HG03025 (cell line): ENCODE results near the gene HGF.
A peak's percentile ranks its signal among the peaks of the same experiment; 100 is the strongest.
"Not testable (repeated sequence)": the region's sequence is repeated elsewhere in the genome, so short reads cannot be mapped to it uniquely, and the experiment has no call there.

Source experiments
- ATAC-seq: cut with Tn5 transposase; IDR thresholded peaks from one replicate; pipeline ENCODE4 v1.9.1; 2021; ENCODE audit warnings: mild to moderate bottlenecking, moderate library complexity; ENCODE audit not compliant: unreplicated experiment, low FRiP score

Gene HGF

DNA sequence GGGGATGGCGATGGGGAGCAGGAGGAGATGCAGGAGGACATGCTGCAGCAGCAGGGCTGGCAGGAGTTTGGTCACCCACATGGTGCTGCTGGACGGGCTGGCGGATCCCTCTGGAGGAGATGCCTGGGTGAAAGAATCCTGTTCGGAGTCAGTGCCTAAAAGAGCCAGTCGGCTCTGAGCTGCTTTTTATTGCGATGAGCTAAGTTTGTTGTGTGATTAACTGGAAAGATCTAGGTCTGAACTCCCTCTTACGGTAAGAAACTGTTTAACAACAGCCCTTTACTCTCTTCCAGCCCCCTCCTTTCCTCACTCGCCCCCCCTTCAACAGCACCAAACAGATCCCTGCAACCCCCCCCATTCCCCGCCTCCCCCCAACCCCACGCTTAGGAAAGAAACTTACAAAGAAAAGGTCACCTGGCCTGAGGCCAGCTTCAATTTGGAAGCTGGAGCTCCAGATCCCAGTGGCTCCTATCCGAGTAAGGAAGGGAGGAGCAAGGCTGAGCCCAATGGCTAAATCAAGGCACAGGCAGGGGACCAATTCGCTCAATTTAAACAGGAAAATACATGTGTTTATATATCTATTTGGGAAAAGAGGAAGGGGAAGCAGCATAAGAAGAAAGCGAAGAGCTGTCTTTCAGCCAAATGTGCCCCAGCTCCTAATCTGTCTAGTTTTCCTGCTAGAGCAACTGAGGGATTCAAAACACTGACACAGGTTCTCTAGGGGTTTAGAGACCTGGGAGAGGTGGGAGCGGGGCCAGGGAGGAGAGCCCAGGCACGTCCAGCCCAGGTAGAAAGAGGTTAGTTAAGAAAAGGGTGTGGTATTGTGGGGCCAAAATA, at the start of gene HGF:
TSS of gene HGF (minus strand) at position 157 of the 837 bp plus-strand sequence. CDS start at position 81, 76 bp downstream.
- ATAC-seq: no peak

GRCh38 chr7:81816312-81816711, 46.5 kb upstream of the HGF start:
- no peak for ATAC-seq

DNA sequence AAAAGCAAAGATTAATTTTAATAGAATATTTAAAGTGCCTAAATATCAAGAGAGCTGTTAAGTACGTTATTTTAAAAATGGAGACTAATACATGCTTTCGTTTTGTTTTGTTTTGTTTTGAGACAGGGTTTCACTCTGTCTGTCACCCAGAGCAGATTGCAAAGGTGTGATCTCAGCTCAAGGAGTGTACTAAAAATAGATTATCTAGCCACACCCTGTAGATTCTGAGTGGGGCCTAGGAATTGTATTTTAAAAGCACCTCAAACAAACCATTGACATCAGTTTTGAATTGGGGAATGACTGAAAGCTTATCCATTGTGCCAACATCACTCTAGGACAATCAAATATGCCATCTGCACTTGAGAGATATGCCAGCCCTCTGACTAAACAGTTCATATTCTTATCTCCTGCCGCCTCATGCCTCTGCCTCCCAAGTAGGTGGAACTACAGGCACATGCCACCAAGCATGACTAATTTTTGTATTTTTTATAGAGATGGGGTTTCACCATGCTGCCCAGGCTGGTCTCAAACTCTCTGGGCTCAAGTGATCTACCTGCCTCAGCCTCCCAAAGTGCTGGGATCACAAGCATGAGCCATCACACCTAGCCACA, 43.1 kb upstream of the HGF start:
- ATAC-seq: peak; percentile 95

DNA sequence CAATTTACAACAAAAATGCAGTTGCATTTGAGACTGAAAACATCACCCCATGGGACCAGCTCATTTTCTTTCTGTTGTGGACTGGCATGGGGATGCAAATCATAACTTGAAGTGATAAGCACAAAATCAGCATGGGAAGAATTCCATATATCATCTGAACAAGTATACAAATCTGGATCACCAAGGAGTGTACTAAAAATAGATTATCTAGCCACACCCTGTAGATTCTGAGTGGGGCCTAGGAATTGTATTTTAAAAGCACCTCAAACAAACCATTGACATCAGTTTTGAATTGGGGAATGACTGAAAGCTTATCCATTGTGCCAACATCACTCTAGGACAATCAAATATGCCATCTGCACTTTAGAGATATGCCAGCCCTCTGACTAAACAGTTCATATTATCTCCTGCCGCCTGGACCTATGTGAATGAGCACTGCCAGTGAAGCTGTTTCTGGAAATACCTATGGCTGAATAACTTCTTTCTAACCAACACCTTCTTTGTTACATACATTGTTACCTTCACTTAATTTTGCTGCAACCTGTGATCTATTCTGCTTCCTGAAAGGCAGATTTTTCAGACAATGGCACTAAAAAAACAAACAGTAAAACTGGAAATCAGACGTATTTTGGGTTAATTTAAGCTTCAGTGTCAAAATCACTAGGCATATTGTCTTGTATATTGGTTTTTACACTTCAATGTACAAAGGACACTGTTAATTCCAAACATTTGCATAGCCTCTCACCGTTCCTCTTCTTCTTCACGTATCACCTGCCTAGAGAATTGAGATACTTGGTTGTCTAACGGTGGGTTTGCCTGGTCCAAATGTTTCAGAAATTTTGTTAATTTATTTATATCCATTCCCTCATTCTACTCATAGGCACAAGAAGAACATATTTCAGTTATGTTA, 42.4 kb upstream of the HGF start:
- ATAC-seq: peak; percentile 52

DNA sequence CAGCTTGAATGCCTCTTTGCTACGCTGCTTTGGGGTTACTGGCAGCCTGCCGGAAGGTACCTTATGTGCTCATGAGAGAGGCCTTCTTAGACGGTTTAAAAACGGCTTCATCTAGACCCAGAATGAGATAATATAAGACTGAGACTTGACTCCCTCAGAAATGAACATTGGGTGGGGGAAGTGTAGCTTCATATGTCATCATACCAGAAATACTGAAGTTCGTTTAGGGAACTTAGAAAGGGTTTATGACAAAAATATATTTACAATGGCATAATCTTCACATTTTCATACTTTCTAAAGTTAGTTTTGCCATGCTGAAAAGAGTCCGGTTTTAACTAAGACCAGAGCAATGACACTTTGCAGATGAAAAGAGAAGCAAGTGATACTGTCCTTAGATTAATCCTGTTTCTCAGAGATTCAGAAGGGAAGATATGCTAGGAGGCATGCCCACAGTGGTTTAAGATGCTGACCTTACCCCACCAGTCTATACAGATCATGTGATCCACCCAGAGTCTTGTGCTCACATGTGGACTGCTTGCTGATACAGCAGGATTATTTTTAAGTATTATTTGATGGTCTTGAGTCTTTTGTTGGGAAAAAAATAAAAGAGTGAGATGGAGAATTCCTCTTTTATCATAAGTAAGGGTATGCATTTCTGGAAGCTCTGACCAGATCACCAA, 40.8 kb upstream of the HGF start:
- ATAC-seq: no peak

DNA sequence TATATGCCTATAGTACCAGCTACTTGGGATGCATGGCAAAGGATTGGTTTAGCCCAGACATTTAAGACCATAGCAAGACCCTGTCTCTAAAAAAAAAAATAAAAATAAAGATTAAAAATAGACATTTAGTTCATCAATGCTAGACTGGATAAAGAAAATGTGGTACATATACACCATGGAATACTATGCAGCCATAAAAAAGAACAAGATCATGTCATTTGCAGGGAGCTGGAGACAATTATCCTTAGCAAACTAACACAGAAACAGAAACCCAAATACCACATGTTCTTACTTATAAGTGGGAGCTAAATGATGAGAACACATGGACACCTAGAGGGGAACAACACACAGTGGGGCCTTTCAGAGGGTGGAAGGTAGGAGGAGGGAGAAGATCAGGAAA, 38.5 kb upstream of the HGF start:
- ATAC-seq: not testable (repeated sequence)

- no peak for ATAC-seq
Observed at GRCh38 chr7:81803267-81803666, 33.4 kb upstream of the HGF start.

- ATAC-seq: no peak
Observed at GRCh38 chr7:81802251-81802650, 32.4 kb upstream of the HGF start.

DNA sequence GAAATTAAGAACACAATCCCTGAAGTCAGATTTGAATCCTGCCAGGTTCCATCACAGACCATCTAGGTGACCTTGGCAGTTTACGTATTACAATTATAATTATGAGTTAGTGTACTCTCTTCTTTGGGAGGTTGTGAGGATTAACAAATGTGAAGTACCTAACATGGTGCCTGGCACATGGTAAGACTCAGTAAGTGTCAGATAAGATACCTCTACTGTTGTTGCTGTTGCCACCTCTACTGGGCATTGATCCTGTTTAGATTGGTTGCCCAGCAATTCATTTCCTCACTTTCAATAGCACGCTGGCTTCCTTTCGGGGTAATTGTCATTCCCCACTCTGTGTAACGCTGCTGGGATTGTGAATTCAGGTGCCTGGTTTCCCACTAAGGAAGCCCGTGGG, 31.7 kb upstream of the HGF start:
- ATAC-seq: no peak

DNA sequence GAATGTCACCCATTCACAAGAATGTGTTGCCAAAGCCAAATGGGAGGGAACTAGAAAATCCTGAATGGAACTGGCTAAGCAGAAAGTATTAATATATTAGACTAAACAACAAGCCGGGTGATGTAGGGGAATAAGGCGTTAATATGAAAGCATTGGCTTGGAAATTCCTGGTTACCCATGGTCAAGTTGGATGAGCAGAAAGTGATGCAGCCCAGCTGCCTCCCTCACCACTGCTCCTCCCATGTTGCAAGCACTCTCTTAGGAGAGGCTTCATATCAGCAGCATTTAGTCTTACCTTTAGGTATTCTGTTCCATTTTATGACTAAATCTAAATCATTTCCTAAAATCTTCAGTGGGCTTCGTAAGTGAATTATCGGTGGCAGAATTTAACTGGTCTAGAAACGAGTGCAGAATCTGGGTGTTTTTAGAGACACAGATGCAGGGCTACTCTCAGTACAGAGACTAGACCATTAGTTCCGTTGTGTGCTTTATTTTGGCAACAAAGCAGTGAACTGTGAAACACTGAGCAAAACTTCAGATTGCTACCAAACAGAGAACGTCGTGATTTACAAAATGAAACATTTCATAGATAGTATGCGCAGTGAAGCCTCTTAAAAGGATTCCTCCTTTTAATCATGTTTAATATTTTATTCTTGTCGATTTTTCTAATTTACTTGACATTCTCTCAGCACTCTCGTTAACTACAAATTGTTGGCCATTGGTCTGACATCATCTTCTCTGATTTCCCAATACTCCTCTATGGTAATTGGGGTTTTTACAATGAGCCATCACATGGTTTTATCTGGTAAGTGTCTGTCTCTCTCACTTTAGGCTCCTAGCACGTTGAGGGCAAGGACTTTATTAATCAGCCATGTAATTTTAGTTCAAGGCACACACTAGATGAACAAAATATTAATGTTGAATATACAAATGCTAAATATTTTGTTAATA, 22.0 kb upstream of the HGF start:
- peak; percentile 60 for ATAC-seq

DNA sequence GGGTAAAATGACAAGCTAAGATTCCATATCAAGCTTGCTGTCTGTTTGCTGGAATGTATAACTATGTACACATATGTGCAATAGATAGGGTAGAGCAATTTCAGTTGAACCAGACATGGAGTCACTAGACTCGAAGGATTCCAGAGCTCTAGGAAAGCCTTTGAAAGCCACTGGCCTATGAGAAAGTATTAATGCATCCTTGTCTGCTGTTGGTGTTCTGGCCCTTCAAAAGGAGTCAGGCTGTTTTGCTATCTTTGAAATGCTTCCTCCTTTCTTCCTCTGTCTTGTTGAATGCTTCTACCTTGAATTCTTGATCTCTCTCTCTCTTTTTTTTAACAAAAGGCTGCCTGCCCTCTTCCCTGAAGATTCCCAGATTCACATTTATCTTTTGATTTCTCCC, 20.8 kb upstream of the HGF start:
- no peak for ATAC-seq

GRCh38 chr7:81790120-81790500, 20.3 kb upstream of the HGF start:
- ATAC-seq: no peak

GRCh38 chr7:81789406-81790119, 19.7 kb upstream of the HGF start:
- no peak for ATAC-seq

DNA sequence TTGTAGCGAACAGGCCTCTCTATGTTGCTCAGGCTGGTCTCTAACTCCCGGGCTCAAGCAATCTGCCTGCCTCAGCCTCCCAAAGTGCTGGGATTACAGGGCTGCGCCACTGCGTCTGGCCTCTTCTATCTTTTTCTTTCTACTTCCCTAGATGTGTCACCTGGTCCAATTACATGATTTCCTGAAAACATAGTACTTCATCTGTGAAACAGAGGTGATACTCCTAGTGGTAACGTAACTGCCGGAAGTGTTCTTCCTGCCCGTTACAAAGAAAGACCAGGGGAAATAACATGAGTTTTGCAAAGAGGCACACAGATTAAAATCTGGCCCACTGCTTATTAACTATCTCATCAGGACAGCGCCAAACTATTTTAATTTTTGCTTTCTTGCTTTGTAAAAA, 18.4 kb upstream of the HGF start:
- no peak for ATAC-seq

DNA sequence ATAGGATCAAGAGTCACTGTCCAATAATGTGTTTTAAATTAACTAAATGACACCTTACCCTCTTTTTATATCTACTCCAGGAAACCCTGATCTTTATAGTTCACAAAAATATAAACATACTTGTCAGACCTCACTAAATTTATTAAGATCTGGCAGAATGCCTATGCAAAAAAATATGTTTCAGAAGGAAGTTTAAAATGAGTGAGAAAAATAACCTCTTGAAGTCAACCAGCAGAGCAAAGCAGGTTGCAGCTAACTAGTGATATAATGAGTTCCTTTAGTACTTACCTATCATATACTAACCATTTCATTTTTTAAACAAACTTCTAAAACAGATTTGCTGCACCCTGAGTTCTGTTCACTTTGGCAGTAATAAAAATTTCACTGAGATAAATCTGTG, 14.0 kb upstream of the HGF start:
- ATAC-seq: no peak

GRCh38 chr7:81780914-81781693, 11.3 kb upstream of the HGF start:
- ATAC-seq: no peak

DNA sequence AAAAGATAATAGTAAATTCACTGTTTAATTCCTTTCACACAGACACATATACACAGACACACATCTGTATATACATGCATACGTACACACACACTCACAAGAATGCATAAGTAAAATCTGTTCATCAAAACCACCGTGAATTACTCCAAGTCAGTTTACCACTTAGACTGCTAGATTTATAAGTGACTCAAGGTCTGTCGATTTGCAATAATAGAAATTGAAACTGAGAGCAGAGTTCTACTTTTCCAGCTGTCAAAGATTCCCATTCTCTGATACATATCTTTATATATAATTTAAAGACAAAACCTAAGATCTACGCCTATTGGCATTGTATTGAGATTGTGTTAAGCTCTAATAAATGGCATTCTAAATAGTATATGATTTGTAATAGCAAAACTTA, 9.9 kb upstream of the HGF start:
- no peak for ATAC-seq

GRCh38 chr7:81777697-81778096, 7.8 kb upstream of the HGF start:
- ATAC-seq: no peak
